NCI-H1436 treated with DMSO at 0.1 percent for 48 hours (cell line): ENCODE data around the gene SLC48A1.

Experiments used
- DNase-seq: peaks from one replicate; lab custom pipeline; 2025; lab: John Stamatoyannopoulos, UW

The SLC48A1 gene

GRCh38 chr12:47777151-47777550 is 4.1 kb downstream of the SLC48A1 start:
- no peak for DNase-seq

- DNase-seq = no peak
Observed at GRCh38 chr12:47777741-47778558, 4.9 kb downstream of the SLC48A1 start.

- DNase-seq = no peak
Observed at GRCh38 chr12:47778881-47779280, 5.8 kb downstream of the SLC48A1 start.

- DNase-seq = no peak
Observed at GRCh38 chr12:47779301-47779942, 6.4 kb downstream of the SLC48A1 start.

GRCh38 chr12:47779943-47780504 is 7.0 kb downstream of the SLC48A1 start:
- no peak for DNase-seq

GRCh38 chr12:47781479-47782371 is 8.7 kb downstream of the SLC48A1 start:
- DNase-seq = no peak

- DNase-seq = no peak
Observed at GRCh38 chr12:47782372-47782770, 9.3 kb downstream of the SLC48A1 start.

GRCh38 chr12:47783024-47783755 is 10.2 kb downstream of the SLC48A1 start:
- DNase-seq = no peak

- DNase-seq = no peak
Observed at GRCh38 chr12:47783821-47784819, 11.1 kb downstream of the SLC48A1 start.

GRCh38 chr12:47785036-47785886 is 12.2 kb downstream of the SLC48A1 start:
- no peak for DNase-seq

GRCh38 chr12:47785887-47786661 is 13.0 kb downstream of the SLC48A1 start:
- DNase-seq = no peak

GRCh38 chr12:47786662-47787280 is 13.7 kb downstream of the SLC48A1 start:
- DNase-seq = no peak

GRCh38 chr12:47787596-47788319 is 14.7 kb downstream of the SLC48A1 start:
- no peak for DNase-seq

GRCh38 chr12:47789141-47789540 is 16.1 kb downstream of the SLC48A1 start:
- no peak for DNase-seq

GRCh38 chr12:47789712-47790489 is 16.9 kb downstream of the SLC48A1 start:
- DNase-seq = no peak

- no peak for DNase-seq
Observed at GRCh38 chr12:47790676-47791350, 17.8 kb downstream of the SLC48A1 start.
